A549 (cell line): Measurements from ENCODE around the gene RELN.

Experiments used
- CEBPB ChIP-seq, 2 experiments: fragments of >200 bp in 1 of 2; sonication (Bioruptor Twin) in 1 of 2; formaldehyde crosslinking in 1 of 2; IDR thresholded peaks; 2 replicates each; pipeline ENCODE4 v1.6.1; 2012 to 2016
- CHD4 ChIP-seq: fragments of 200-600 bp; sonication (generic); IDR thresholded peaks from 2 replicates; pipeline ENCODE4 v1.6.1; 2016; ENCODE audit warnings: antibody characterized with exemption, mild to moderate bottlenecking, borderline replicate concordance
- EHMT2 ChIP-seq: fragments of 200-600 bp; sonication (generic); IDR thresholded peaks from 2 replicates; pipeline ENCODE4 v1.6.1; 2016; ENCODE audit warnings: antibody characterized with exemption, low read depth, mild to moderate bottlenecking, moderate library complexity
- EP300 ChIP-seq, 2 experiments: fragments of >200 bp; sonication (Bioruptor Twin); formaldehyde crosslinking; IDR thresholded peaks; 2 replicates in 1 of 2; 3 replicates in 1 of 2; pipeline ENCODE4 v1.6.1; 2016 to 2017
- JUN ChIP-seq, 2 experiments: fragments of >200 bp; sonication (Bioruptor Twin); formaldehyde crosslinking; IDR thresholded peaks; 2 replicates in 1 of 2; 3 replicates in 1 of 2; pipeline ENCODE4 v1.6.1; 2016 to 2017
- POLR2AphosphoS2 ChIP-seq: conservative IDR thresholded peaks from 2 replicates; pipeline ENCODE4 v1.6.1; 2012; ENCODE audit warnings: low read length, improper control_type of control experiment, inconsistent platforms
- RAD21 ChIP-seq, 2 experiments: fragments of >200 bp in 1 of 2; sonication (Bioruptor Twin) in 1 of 2; formaldehyde crosslinking in 1 of 2; IDR thresholded peaks in 1 of 2; conservative IDR thresholded peaks in 1 of 2; 2 replicates in 1 of 2; 3 replicates in 1 of 2; pipeline ENCODE4 v1.6.1; 2012 to 2018; ENCODE audit warnings: inconsistent platforms in 1 of 2
- RARB ChIP-seq: fragments of 250-450 bp; sonication (Bioruptor Pico); IDR thresholded peaks from 2 replicates; pipeline ENCODE4 v1.8.0; 2021; ENCODE audit warnings: mild to moderate bottlenecking, moderate library complexity
- SREBF2 ChIP-seq: fragments of 450-650 bp; IDR thresholded peaks from 2 replicates; pipeline ENCODE4 v1.6.1; 2014; ENCODE audit warnings: mild to moderate bottlenecking, moderate library complexity
- TF ChIP-seq, protein P1 (sequence below): fragments of >200 bp; sonication (Bioruptor Twin); formaldehyde crosslinking; IDR thresholded peaks from 3 replicates; pipeline ENCODE4 v1.5.1; 2016
- TF ChIP-seq, protein P2 (sequence below): fragments of 150-350 bp; IDR thresholded peaks from 2 replicates; pipeline ENCODE4 v1.6.1; 2014; ENCODE audit warnings: low read depth, mild to moderate bottlenecking, low read length
- TF ChIP-seq, protein P3 (sequence below): fragments of 200-600 bp; sonication (generic); IDR thresholded peaks from 2 replicates; pipeline ENCODE4 v1.6.1; 2016; ENCODE audit warnings: antibody characterized with exemption, mild to moderate bottlenecking, moderate library complexity

DNA sequence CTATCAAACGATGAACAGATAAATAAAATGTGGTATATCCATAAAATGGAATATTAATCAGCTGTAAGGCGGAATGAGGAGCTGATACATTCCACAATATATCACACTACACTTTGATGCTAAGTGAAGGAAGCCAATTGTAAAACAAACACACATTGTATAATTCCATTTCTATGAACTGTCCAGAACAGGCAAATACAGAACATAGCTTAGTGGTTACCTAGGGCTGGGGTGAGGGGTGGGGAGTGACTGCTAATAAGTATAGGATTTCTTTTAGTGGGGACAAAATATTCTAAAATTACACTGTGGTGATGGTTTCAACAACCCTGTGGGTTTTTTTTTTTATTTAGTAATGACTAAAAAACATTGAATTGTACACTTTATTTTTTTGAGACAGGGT is 461.3 kb downstream of the RELN start:
- TF ChIP-seq POLR2AphosphoS2 = no peak
- TF ChIP-seq CEBPB (IDR thresholded peaks at IDR 0.05) = no peak
- TF ChIP-seq, protein P1, sequence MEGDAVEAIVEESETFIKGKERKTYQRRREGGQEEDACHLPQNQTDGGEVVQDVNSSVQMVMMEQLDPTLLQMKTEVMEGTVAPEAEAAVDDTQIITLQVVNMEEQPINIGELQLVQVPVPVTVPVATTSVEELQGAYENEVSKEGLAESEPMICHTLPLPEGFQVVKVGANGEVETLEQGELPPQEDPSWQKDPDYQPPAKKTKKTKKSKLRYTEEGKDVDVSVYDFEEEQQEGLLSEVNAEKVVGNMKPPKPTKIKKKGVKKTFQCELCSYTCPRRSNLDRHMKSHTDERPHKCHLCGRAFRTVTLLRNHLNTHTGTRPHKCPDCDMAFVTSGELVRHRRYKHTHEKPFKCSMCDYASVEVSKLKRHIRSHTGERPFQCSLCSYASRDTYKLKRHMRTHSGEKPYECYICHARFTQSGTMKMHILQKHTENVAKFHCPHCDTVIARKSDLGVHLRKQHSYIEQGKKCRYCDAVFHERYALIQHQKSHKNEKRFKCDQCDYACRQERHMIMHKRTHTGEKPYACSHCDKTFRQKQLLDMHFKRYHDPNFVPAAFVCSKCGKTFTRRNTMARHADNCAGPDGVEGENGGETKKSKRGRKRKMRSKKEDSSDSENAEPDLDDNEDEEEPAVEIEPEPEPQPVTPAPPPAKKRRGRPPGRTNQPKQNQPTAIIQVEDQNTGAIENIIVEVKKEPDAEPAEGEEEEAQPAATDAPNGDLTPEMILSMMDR = no peak
- TF ChIP-seq RAD21 (conservative IDR thresholded peaks at IDR 0.05 in 1 of 2, IDR thresholded peaks at IDR 0.05 in 1 of 2) = no peak
- no peak for TF ChIP-seq JUN (IDR thresholded peaks at IDR 0.05)
- TF ChIP-seq, protein P2, sequence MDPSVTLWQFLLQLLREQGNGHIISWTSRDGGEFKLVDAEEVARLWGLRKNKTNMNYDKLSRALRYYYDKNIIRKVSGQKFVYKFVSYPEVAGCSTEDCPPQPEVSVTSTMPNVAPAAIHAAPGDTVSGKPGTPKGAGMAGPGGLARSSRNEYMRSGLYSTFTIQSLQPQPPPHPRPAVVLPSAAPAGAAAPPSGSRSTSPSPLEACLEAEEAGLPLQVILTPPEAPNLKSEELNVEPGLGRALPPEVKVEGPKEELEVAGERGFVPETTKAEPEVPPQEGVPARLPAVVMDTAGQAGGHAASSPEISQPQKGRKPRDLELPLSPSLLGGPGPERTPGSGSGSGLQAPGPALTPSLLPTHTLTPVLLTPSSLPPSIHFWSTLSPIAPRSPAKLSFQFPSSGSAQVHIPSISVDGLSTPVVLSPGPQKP = no peak
- no peak for TF ChIP-seq SREBF2
- TF ChIP-seq CHD4 = no peak
- TF ChIP-seq RARB (CRISPR knock-in tag) = no peak
- no peak for TF ChIP-seq EP300 (IDR thresholded peaks at IDR 0.05)
- no peak for TF ChIP-seq EHMT2
- TF ChIP-seq, protein P3, sequence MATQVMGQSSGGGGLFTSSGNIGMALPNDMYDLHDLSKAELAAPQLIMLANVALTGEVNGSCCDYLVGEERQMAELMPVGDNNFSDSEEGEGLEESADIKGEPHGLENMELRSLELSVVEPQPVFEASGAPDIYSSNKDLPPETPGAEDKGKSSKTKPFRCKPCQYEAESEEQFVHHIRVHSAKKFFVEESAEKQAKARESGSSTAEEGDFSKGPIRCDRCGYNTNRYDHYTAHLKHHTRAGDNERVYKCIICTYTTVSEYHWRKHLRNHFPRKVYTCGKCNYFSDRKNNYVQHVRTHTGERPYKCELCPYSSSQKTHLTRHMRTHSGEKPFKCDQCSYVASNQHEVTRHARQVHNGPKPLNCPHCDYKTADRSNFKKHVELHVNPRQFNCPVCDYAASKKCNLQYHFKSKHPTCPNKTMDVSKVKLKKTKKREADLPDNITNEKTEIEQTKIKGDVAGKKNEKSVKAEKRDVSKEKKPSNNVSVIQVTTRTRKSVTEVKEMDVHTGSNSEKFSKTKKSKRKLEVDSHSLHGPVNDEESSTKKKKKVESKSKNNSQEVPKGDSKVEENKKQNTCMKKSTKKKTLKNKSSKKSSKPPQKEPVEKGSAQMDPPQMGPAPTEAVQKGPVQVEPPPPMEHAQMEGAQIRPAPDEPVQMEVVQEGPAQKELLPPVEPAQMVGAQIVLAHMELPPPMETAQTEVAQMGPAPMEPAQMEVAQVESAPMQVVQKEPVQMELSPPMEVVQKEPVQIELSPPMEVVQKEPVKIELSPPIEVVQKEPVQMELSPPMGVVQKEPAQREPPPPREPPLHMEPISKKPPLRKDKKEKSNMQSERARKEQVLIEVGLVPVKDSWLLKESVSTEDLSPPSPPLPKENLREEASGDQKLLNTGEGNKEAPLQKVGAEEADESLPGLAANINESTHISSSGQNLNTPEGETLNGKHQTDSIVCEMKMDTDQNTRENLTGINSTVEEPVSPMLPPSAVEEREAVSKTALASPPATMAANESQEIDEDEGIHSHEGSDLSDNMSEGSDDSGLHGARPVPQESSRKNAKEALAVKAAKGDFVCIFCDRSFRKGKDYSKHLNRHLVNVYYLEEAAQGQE = no peak
